Activated CD8-positive, alpha-beta memory T cell treated with anti-CD3 and anti-CD28 coated beads, Interleukin-2, amount 10 ng/mL, durations not matched to agents 7 days and 5 days (primary cell): ENCODE results near the gene TNRC6C. TPM values are rescaled to one million over a fixed set of nuclear protein-coding genes. Genes with fewer than 3 reads are reported as not detected.
"Not testable (repeated sequence)": the region's sequence is repeated elsewhere in the genome, so short reads cannot be mapped to it uniquely, and the experiment has no call there.

Source experiments
- ATAC-seq: fragments of 150-1000 bp; cut with Tn5 transposase; one replicate; pipeline ENCODE4 v1.10.0; 2021; ENCODE audit warnings: moderate library complexity
- CTCF ChIA-PET: fragments of 350-600 bp; sonication (Branson Sonifier 250); formaldehyde crosslinking; loops from one replicate; lab custom pipeline; 2021; ENCODE audit warnings: antibody characterized with exemption; lab: Charles Lee
- DNase-seq: peaks from one replicate; pipeline ENCODE4 v3.0.0-alpha.2; 2020
- H3K27ac Mint-ChIP-seq: one replicate; pipeline ENCODE4 v1.8.0; 2021; ENCODE audit warnings: mild to moderate bottlenecking, mixed read lengths
- H3K27me3 Mint-ChIP-seq: one replicate; pipeline ENCODE4 v1.8.0; 2021; ENCODE audit warnings: mixed read lengths
- H3K36me3 Mint-ChIP-seq: one replicate; pipeline ENCODE4 v1.8.0; 2021; ENCODE audit warnings: mild to moderate bottlenecking, mixed read lengths
- H3K4me1 Mint-ChIP-seq: one replicate; pipeline ENCODE4 v1.8.0; 2021; ENCODE audit warnings: mixed read lengths
- H3K4me3 Mint-ChIP-seq: one replicate; pipeline ENCODE4 v1.8.0; 2021; ENCODE audit warnings: mild to moderate bottlenecking, moderate library complexity, mixed read lengths
- H3K9me3 Mint-ChIP-seq: one replicate; pipeline ENCODE4 v1.8.0; 2022; ENCODE audit warnings: low read depth, mixed read lengths
- total RNA-seq, 2 experiments: library from RNA; stranded (reverse); gene quantifications; one replicate each; pipeline ENCODE4 v1.2.3, GENCODE V29; 2021

The TNRC6C gene
- total RNA-seq, 2 experiments from 2014 or later: 24.9 to 39.3 TPM

- peaks cover 6% of the 10 kb centered on the region for H3K27me3 Mint-ChIP-seq
- H3K36me3 Mint-ChIP-seq: no peaks in the 10 kb centered on the region
- no peaks in the 10 kb centered on the region for H3K9me3 Mint-ChIP-seq
- CTCF ChIA-PET: no interaction called here
- no peak for DNase-seq
- peaks cover 10% of the 10 kb centered on the region for H3K4me1 Mint-ChIP-seq
- ATAC-seq: no peak
- H3K27ac Mint-ChIP-seq: no peak overlapping the region
- H3K4me3 Mint-ChIP-seq: no peak overlapping the region
Measured at GRCh38 chr17:77924757-77925336, 33.7 kb upstream of the TNRC6C start.

- Mint-ChIP-seq H3K9me3 (no peaks in the 10 kb centered on the region), H3K27ac (no peak overlapping the region), H3K4me1 (peaks cover 10% of the 10 kb centered on the region), H3K4me3 (no peak overlapping the region), H3K27me3 (peaks cover 6% of the 10 kb centered on the region), H3K36me3 (no peaks in the 10 kb centered on the region)
- no peak for DNase-seq
- CTCF ChIA-PET: interaction anchor here (0.6 kb wide), 1 partner anchor 187 kb away, joined by 3 read pairs; no protein-coding TSS in a partner anchor
- no peak for ATAC-seq
Measured at GRCh38 chr17:77925831-77926543, 32.5 kb upstream of the TNRC6C start.

GRCh38 chr17:77926981-77927380 lies 31.5 kb upstream of the TNRC6C start:
- ATAC-seq: no peak
- CTCF ChIA-PET: no interaction called here
- Mint-ChIP-seq H3K4me1 (peaks cover 10% of the 10 kb centered on the region), H3K9me3 (no peaks in the 10 kb centered on the region), H3K4me3 (no peak overlapping the region), H3K36me3 (no peaks in the 10 kb centered on the region), H3K27ac (no peak overlapping the region), H3K27me3 (peaks cover 6% of the 10 kb centered on the region)
- no peak for DNase-seq

- no peaks in the 10 kb centered on the region for H3K36me3 Mint-ChIP-seq
- ATAC-seq (no peak), DNase-seq (no peak)
- no peak overlapping the region for H3K27ac Mint-ChIP-seq
- no peaks in the 10 kb centered on the region for H3K9me3 Mint-ChIP-seq
- CTCF ChIA-PET: no interaction called here
- no peak overlapping the region for H3K4me3 Mint-ChIP-seq
- peaks cover 4% of the 10 kb centered on the region for H3K27me3 Mint-ChIP-seq
- H3K4me1 Mint-ChIP-seq: peaks cover 10% of the 10 kb centered on the region
Measured at GRCh38 chr17:77927777-77928518, 30.6 kb upstream of the TNRC6C start.

GRCh38 chr17:77928519-77929179 lies 29.9 kb upstream of the TNRC6C start:
- H3K4me1 Mint-ChIP-seq: peaks cover 10% of the 10 kb centered on the region
- peaks cover 8% of the 10 kb centered on the region for H3K27me3 Mint-ChIP-seq
- ATAC-seq: no peak
- no peak overlapping the region for H3K4me3 Mint-ChIP-seq
- CTCF ChIA-PET: no interaction called here
- H3K9me3 Mint-ChIP-seq: no peaks in the 10 kb centered on the region
- H3K36me3 Mint-ChIP-seq: no peaks in the 10 kb centered on the region
- no peak overlapping the region for H3K27ac Mint-ChIP-seq
- no peak for DNase-seq

GRCh38 chr17:77929180-77929564 lies 29.3 kb upstream of the TNRC6C start:
- Mint-ChIP-seq H3K9me3 (no peaks in the 10 kb centered on the region), H3K27ac (no peak overlapping the region)
- CTCF ChIA-PET: no interaction called here

GRCh38 chr17:77929871-77930436 lies 28.5 kb upstream of the TNRC6C start:
- peaks cover 14% of the 10 kb centered on the region for H3K27me3 Mint-ChIP-seq
- CTCF ChIA-PET: no interaction called here
- DNase-seq: no peak
- no peak overlapping the region for H3K4me3 Mint-ChIP-seq
- ATAC-seq: no peak
- H3K36me3 Mint-ChIP-seq: no peaks in the 10 kb centered on the region
- H3K9me3 Mint-ChIP-seq: no peaks in the 10 kb centered on the region
- peaks cover 10% of the 10 kb centered on the region for H3K4me1 Mint-ChIP-seq
- no peak overlapping the region for H3K27ac Mint-ChIP-seq

More at GRCh38 chr17:77929180-77929564, 29.3 kb upstream of the TNRC6C start:
- Mint-ChIP-seq H3K4me1 (peaks cover 10% of the 10 kb centered on the region), H3K27me3 (peaks cover 13% of the 10 kb centered on the region), H3K36me3 (no peaks in the 10 kb centered on the region), H3K4me3 (no peak overlapping the region)
- ATAC-seq (no peak), DNase-seq (no peak)

- no peak overlapping the region for H3K27ac Mint-ChIP-seq
- peaks cover 20% of the 10 kb centered on the region for H3K27me3 Mint-ChIP-seq
- no peaks in the 10 kb centered on the region for H3K36me3 Mint-ChIP-seq
- ATAC-seq: no peak
- no peaks in the 10 kb centered on the region for H3K9me3 Mint-ChIP-seq
- H3K4me1 Mint-ChIP-seq: peaks cover 10% of the 10 kb centered on the region
- DNase-seq: no peak
- CTCF ChIA-PET: no interaction called here
- no peak overlapping the region for H3K4me3 Mint-ChIP-seq
Measured at GRCh38 chr17:77930780-77931768, 27.4 kb upstream of the TNRC6C start.

- CTCF ChIA-PET: interaction anchor here (2.3 kb wide), 1 partner anchor 80 kb away, joined by 8 read pairs; no protein-coding TSS in a partner anchor
- H3K9me3 Mint-ChIP-seq: no peaks in the 10 kb centered on the region
- no peaks in the 10 kb centered on the region for H3K36me3 Mint-ChIP-seq
- ATAC-seq: no peak
- DNase-seq: no peak
- H3K4me1 Mint-ChIP-seq: peaks cover 9% of the 10 kb centered on the region
- peaks cover 28% of the 10 kb centered on the region for H3K27me3 Mint-ChIP-seq
- no peak overlapping the region for H3K4me3 Mint-ChIP-seq
- H3K27ac Mint-ChIP-seq: no peak overlapping the region
Measured at GRCh38 chr17:77933777-77934398, 24.6 kb upstream of the TNRC6C start.

- H3K4me3 Mint-ChIP-seq: no peak overlapping the region
- no peaks in the 10 kb centered on the region for H3K36me3 Mint-ChIP-seq
- H3K9me3 Mint-ChIP-seq: no peaks in the 10 kb centered on the region
- peaks cover 30% of the 10 kb centered on the region for H3K27me3 Mint-ChIP-seq
- H3K27ac Mint-ChIP-seq: no peak overlapping the region
- CTCF ChIA-PET: no interaction called here
- H3K4me1 Mint-ChIP-seq: no peaks in the 10 kb centered on the region
- no peak for ATAC-seq
- no peak for DNase-seq
Measured at GRCh38 chr17:77935121-77935571, 23.4 kb upstream of the TNRC6C start.

- H3K9me3 Mint-ChIP-seq, H3K4me3 Mint-ChIP-seq, H3K36me3 Mint-ChIP-seq, DNase-seq, ATAC-seq, H3K4me1 Mint-ChIP-seq, CTCF ChIA-PET, H3K27ac Mint-ChIP-seq: not testable (repeated sequence)
- peaks cover 30% of the 10 kb centered on the region for H3K27me3 Mint-ChIP-seq
Measured at GRCh38 chr17:77935744-77936143, 22.8 kb upstream of the TNRC6C start.

- Mint-ChIP-seq H3K27me3 (peaks cover 30% of the 10 kb centered on the region), H3K9me3 (no peaks in the 10 kb centered on the region), H3K4me3 (no peak overlapping the region), H3K36me3 (no peaks in the 10 kb centered on the region), H3K4me1 (no peaks in the 10 kb centered on the region), H3K27ac (no peak overlapping the region)
- CTCF ChIA-PET: no interaction called here
- DNase-seq: no peak
- no peak for ATAC-seq
Measured at GRCh38 chr17:77936881-77937280, 21.6 kb upstream of the TNRC6C start.
